ENCODE results near the gene ADAM10.
A peak's percentile ranks its signal among the peaks of the same experiment; 100 is the strongest.
"Not testable (repeated sequence)": the region's sequence is repeated elsewhere in the genome, so short reads cannot be mapped to it uniquely, and the experiment has no call there.

Gene ADAM10

DNA sequence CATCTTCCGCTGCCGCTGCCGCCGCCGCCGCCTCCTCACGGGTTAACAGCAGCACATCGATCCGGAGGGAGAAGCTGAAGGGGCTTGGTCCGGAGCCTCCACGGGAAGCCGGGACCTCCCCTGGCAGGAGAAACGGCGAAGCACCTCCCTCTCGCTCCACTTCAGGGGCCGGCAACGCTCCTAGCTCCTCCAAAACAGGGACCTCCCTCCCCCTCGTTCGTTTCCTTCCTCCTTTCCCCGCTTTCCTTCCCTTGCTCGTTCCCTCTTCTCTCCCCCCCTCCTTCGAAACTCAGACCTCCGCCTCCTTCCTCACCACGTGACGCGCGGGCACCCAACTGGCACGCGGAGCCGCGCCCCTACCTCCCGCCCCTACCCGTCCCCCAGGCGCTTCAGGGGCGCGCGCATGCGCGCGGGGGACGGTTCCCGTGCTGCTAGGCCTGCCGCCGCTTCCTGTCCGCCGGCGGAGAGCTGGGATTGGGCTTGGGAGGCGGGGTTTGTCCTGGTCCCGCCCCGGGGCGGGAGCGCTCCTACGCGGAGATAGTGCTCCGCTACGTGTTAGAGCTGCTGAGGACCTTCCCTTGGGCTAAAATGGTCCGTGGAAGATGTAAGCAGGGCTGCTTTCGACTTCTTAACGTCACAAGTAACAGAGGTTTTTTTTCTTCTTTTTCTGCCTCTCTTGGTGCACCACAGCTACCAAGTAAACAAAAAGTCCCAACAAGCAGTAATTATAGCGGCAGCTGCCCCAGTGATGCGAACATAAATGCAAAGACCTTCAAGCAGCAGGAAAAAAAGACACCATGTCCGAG, at the start of gene ADAM10:
ADAM10 (minus strand) TSS at position 176 of the 806 bp plus-strand sequence; CDS start at position 3, 173 bp downstream.
- peak; percentile 99 for DNase-seq

DNA sequence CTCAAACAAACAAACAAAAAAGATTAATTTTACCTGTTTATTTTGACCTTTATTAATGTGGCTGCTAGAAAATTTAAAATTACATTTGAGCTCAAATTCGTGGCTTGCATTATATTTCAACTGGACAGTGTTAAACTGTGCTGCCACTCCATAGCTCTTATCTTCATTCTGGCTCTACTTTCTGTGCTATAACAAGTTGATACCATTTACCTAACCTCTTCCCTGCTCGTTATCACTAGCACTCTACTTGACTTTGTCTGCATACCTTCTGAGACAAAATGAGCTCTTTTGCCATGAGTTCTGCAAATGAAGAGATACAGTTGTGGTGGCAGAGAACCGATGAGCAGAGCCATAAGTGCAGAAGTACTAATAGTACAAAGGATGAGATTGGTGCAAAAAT, 48.0 kb upstream of the ADAM10 start:
- DNase-seq = no peak

DNA sequence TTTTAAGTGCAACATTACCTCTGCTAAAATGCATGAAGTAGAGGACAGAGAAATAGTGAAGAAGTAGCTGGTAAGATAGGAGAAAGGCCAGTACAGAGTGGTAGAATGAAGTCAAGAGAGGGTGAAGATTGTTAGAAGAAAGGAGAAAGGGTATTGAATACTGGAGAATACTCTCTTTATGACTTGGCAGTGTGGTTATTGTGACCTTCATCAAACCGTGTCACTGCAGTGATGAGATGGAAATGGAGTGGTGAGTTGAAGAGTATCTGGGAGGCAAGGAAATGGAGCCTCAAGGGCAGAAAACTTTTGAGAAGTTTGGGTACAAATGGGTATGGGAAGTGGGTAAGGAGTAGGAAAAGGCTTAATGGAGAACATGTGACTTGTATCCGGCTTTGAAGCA, 46.3 kb upstream of the ADAM10 start:
- no peak for DNase-seq

- no peak for DNase-seq
Observed at GRCh38 chr15:58793862-58794261, 44.4 kb upstream of the ADAM10 start.

DNA sequence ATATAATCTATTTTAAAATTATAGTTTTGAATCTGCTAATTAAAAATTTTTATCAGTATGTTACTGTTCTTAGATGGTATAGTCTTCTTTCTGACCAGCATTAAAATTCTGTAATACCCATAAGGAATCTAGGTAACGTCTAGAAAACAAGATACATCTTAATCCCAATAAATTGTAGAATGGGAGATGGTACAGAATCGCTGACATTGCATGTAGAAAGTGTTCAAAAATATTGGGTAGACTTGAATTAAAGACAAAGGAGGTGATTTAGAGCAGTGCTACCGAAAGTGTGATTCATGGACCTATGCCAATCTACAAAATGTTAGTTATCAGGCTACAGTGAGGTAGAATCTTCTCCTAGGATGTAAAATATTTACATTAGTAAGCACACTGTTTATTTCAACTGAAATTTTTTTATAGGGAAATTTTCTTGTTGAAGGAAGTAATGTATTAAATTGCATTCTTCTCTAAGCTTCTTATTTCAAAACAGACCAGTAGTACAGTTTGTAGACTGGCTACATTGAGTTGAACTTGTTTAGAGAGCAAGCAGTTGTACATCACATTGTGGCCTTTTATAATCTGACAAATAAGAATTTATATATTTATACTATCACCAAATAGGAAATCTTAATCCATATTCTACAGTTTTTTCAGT, 38.7 kb upstream of the ADAM10 start:
- no peak for DNase-seq

- no peak for DNase-seq
Observed at GRCh38 chr15:58785355-58785754, 35.8 kb upstream of the ADAM10 start.

DNA sequence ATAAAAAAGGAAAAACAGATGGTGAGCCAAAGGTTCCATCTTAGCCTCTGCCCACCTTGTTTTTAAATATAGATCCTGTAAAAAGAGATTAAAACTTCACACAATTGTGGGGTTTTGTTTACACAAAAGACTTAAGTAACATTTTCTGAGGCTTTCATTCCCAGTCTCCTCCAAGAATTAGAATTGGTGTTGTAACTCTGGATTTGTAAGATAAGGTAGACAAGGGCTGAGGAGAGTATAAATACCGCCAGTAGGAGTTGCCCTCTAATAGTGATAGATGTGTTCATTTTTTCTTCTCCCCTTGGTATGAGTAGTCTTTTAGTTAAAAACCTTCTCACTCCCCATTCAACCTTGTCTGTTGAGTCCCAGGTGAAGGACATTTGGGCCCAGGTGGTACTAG, 30.0 kb upstream of the ADAM10 start:
- no peak for DNase-seq

- no peak for DNase-seq
Observed at GRCh38 chr15:58777107-58777506, 27.6 kb upstream of the ADAM10 start.

DNA sequence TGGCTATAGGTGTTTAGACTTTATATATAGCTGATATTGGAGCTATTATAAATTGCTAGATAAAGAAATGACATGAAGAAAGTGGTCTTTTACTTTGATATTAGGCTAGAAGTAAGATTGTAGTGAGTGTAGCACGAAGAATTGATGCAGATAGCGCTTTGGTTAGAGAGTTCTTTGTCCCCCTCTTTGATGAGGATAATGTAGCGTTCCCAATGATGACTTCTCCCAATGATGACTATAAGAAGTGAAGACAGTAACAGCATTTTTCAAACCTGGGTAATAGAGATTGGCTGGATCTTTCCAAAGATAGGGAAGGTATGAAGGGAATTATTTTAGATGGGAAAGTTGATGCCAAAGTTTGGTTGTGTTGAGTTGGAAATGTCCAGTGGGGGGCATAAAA, 25.9 kb upstream of the ADAM10 start:
- DNase-seq = no peak

- DNase-seq = no peak
Observed at GRCh38 chr15:58773024-58773423, 23.5 kb upstream of the ADAM10 start.

- DNase-seq = peak; percentile 68
Observed at GRCh38 chr15:58771621-58772250, 22.2 kb upstream of the ADAM10 start.

DNA sequence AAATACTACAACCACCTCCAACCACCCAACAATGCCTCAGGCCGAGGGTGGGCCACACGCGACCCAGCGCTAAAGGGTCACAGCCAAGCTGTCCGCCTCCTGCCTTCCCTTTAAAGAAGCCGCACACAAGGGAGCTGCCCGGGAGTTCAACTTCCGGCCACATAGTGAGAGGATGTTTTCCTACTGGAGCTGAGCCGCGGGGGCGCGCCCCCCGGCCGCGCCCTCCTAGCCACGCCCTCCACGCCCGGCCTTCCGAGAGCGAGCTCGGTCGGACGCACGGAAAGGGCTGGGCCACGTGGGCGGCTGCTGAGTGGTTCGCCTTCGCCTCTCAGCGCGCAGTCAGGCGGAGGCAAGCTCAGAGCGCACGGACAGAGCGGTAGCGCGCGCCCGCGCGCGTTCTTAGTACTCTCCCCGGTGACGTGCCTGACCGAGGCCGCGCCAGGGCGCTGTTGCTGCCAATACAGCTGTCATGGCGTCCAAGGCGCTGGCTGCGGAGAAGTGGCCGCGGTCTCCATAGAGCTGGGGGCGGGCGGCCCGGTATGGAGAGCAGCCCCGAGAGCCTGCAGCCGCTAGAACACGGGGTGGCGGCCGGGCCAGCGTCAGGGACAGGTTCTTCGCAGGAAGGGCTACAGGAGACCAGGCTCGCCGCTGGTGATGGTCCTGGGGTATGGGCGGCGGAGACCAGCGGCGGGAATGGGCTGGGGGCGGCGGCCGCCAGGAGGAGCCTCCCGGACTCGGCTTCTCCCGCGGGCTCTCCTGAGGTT, 21.5 kb upstream of the ADAM10 start, which contains the start of gene MINDY2:
MINDY2 (plus strand) TSS at position 446 of the 764 bp plus-strand sequence; CDS start at position 540, 94 bp downstream.
- peak; percentile 94 for DNase-seq

DNA sequence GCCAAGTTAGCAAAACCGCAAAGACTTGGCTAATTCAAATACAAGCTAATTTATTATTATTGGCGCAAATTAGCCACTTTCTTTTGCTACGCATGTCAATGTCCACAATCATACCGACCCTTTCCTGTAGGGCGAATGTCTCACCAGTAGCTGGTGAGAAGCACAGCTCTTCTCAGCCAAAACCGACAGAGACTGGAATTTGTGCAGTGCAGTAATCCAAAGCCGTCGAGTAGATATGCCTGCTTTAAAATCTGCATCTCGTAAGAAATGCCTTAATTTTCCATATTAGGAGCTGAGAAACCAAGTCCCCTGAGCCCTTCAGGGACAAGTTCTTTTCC, 21.0 kb upstream of the ADAM10 start:
- no peak for DNase-seq

GRCh38 chr15:58768601-58769004, 19.1 kb upstream of the ADAM10 start:
- DNase-seq = not testable (repeated sequence)

- DNase-seq = no peak
Observed at GRCh38 chr15:58766290-58766689, 16.8 kb upstream of the ADAM10 start.

DNA sequence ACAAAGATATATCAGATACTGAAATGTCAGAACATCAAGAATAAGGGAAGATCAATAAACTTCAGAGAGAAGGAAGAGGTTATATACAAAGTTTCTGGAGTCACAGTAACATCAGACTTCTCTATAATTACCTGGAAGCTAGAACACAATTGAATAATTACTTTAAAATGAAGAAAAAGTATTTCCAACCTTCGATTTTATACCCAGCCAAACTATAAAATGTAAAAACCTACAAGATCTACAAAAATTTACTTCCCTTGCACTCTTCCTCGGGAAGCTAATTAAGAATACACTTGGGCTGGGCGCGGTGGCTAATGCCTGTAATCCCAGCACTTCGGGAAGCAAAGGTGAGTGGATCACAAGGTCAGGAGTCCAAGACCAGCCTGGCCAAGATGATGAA, 15.0 kb upstream of the ADAM10 start:
- DNase-seq = no peak

DNA sequence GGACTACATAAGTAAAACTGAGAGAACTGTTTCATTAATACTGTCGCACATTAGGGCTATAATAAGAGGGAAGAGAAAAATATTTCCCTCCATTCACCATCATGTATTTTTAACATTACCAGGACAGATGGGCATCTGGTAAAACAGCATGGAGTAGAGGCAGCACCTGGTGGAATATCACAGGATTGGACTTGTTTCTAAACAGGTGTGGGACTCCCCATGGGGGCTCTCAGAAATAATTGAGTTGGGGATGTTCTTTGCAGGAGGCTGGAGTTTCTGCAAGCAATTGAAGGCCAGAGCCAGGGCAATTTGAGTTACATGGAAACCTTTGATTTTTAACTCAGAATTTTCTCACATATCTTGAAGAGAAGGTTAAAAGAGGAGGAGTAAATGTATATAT, 13.2 kb upstream of the ADAM10 start:
- no peak for DNase-seq

- DNase-seq = no peak
Observed at GRCh38 chr15:58762285-58762684, 12.8 kb upstream of the ADAM10 start.

DNA sequence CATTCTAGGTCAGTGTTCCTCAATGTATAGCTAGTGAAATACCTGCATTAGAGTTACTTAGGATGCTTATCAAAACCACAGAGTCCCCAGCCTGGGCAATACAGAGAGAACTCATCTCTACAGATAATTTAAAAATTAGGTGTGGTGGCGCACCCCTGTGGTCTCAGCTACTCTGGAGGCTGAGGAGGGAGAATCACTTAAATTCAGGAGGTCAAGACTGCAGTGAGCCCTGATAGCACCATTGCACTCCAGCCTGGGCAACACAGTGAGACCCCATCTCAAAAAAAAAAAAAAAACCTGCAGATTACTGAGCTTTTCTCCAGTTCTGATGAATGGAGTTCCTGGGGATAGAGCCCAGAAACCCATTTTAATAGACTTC, 11.5 kb upstream of the ADAM10 start:
- no peak for DNase-seq

- no peak for DNase-seq
Observed at GRCh38 chr15:58760385-58761009, 11.0 kb upstream of the ADAM10 start.

DNA sequence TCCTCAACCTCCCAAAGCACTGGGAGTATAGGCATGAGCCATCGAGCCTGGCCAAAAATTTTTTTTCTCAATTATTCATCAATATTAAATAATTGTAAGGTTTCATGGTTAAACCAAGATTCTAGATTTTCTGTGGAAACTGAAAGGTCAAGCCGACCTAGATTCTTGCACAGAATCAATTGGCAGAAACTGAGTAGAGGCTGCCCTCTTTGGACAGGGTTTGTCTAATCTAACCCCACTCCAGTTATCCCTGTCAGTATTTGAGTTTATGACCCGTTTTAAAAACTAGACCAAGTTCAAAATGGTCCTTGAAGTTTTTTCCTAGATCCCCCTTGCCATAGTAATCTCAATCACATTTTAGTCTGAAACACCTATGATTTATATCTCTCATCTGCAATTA, 8.6 kb upstream of the ADAM10 start:
- DNase-seq = no peak

GRCh38 chr15:58755956-58756355, 6.4 kb upstream of the ADAM10 start:
- no peak for DNase-seq

DNA sequence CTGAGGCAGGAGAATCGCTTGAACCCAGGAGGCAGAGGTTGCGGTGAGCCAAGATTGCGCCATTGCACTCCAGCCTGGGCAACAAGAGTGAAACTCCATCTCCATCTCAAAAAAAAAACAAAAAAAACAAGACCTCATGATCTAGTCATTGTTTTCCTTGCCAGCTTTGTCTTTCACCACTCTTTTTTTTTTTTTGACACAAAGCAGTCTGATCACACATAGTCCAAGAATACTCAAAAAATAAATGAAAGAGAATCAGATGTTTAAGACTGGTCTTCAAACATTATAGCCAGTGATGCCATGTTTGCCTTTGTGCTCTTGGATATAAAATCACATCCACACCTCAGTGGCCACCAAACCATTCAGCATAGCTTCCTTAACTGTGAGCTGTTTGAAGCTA, 5.8 kb upstream of the ADAM10 start:
- no peak for DNase-seq
